Measurements from ENCODE around the gene KLK4.

The KLK4 gene

GRCh38 chr19:50875795-50876422 lies 35.3 kb downstream of the KLK4 start:
- TF ChIP-seq CTCF (IDR thresholded peaks at IDR 0.05; ENCODE audit: insufficient read depth, low read depth, low read length, missing control alignments), result no peak
- DNase-seq (ENCODE audit: low read depth), result no peak

GRCh38 chr19:50874211-50874610 lies 37.0 kb downstream of the KLK4 start:
- DNase-seq (ENCODE audit: low read depth), result no peak
- no peak for TF ChIP-seq CTCF (IDR thresholded peaks at IDR 0.05; ENCODE audit: insufficient read depth, low read depth, low read length, missing control alignments)
- no peak overlapping the region for H3K4me3 ChIP-seq (ENCODE audit: low read length)

More at GRCh38 chr19:50875795-50876422, 35.3 kb downstream of the KLK4 start:
- no peak overlapping the region for H3K4me3 ChIP-seq (ENCODE audit: low read length)

DNA sequence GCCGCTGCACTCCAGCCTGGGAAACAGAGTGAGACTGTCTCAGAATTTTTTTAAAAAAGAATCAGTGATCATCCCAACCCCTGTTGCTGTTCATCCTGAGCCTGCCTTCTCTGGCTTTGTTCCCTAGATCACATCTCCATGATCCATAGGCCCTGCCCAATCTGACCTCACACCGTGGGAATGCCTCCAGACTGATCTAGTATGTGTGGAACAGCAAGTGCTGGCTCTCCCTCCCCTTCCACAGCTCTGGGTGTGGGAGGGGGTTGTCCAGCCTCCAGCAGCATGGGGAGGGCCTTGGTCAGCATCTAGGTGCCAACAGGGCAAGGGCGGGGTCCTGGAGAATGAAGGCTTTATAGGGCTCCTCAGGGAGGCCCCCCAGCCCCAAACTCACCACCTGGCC lies 38.1 kb downstream of the KLK4 start, which contains the start of gene KLK2:
Gene KLK2 (plus strand): TSS at position 384 of the 400 bp plus-strand sequence. CDS start 35 bp downstream, outside the sequence.
- DNase-seq (ENCODE audit: low read depth), result no peak

GRCh38 chr19:50870417-50871089 lies 40.6 kb downstream of the KLK4 start:
- no peak for DNase-seq (ENCODE audit: low read depth)
- TF ChIP-seq CTCF (IDR thresholded peaks at IDR 0.05; ENCODE audit: insufficient read depth, low read depth, low read length, missing control alignments), result no peak
- no peak overlapping the region for H3K4me3 ChIP-seq (ENCODE audit: low read length)

More for the DNA sequence above, 38.1 kb downstream of the KLK4 start, which contains the start of gene KLK2:
- no peak for TF ChIP-seq CTCF (IDR thresholded peaks at IDR 0.05; ENCODE audit: insufficient read depth, low read depth, low read length, missing control alignments)
- no peak within 1 kb of the TSS for H3K4me3 ChIP-seq (ENCODE audit: low read length)

- H3K4me3 ChIP-seq (ENCODE audit: low read length), result no peak overlapping the region
- DNase-seq (ENCODE audit: low read depth), result no peak
- TF ChIP-seq CTCF (IDR thresholded peaks at IDR 0.05; ENCODE audit: insufficient read depth, low read depth, low read length, missing control alignments), result no peak
Measured at GRCh38 chr19:50869479-50869878, 41.7 kb downstream of the KLK4 start.

GRCh38 chr19:50861496-50862286 lies 49.5 kb downstream of the KLK4 start:
- no peak overlapping the region for H3K4me3 ChIP-seq (ENCODE audit: low read length)
- no peak for DNase-seq (ENCODE audit: low read depth)
- no peak for TF ChIP-seq CTCF (IDR thresholded peaks at IDR 0.05; ENCODE audit: insufficient read depth, low read depth, low read length, missing control alignments)

All from epithelial cell of esophagus (primary cell).